ENCODE results near the gene FLNB. TPM values are rescaled to one million over a fixed set of nuclear protein-coding genes. Genes with fewer than 3 reads are reported as not detected.

Gene FLNB
- total and polyA plus RNA-seq, 2 of the 8 experiments (the other 6 are each of a cell fraction or from before 2014, with no cell fraction given): 72.3 to 118 TPM

- Histone ChIP-seq H3K23ac (ENCODE audit: insufficient read length) (no peak overlapping the region), H4K8ac (ENCODE audit: extremely low read depth, insufficient read depth, low read length) (no peak overlapping the region), H3K18ac (ENCODE audit: extremely low read depth, low read length) (no peak overlapping the region), H3K4me2 (ENCODE audit: insufficient read depth in 1 of 2, low read depth in 2 of 2, low read length in 2 of 2) (no peak overlapping the region), H3K27ac (ENCODE audit: low read depth, low read length) (no peak overlapping the region), H3K79me1 (ENCODE audit: low read depth, low read length) (no peaks in the 10 kb centered on the region), H3K27me3 (replicated peaks in 1 of 4; ENCODE audit: control insufficient read depth in 3 of 4, extremely low read depth in 1 of 4, insufficient read depth in 3 of 4, low read length in 3 of 4) (peaks cover 0 to 6% (median 2%) of the 10 kb centered on the region in 4 experiments; a peak in 2 of 7 replicates), H3K4ac (replicated peaks; ENCODE audit: insufficient read length, low read depth, low read length) (no peak overlapping the region), H2AFZ (ENCODE audit: low read length) (no peak overlapping the region), H3K9ac (replicated peaks in 1 of 4; ENCODE audit: extremely low read depth in 1 of 4, low read depth in 3 of 4, low read length in 3 of 4) (no peak overlapping the region), H2AK5ac (ENCODE audit: low read depth, low read length) (no peak overlapping the region), H2BK12ac (ENCODE audit: low read depth, low read length) (no peak overlapping the region), H3K56ac (replicated peaks; ENCODE audit: insufficient read length, low read depth, low read length) (no peak overlapping the region), H3K79me2 (ENCODE audit: control insufficient read depth in 1 of 2, insufficient read depth in 2 of 2, low read length in 2 of 2) (no peaks in the 10 kb centered on the region), H3K4me3 (ENCODE audit: extremely low read depth in 1 of 4, insufficient read depth in 2 of 4, low read depth in 3 of 4, low read length in 4 of 4) (no peak overlapping the region), H4K91ac (replicated peaks; ENCODE audit: insufficient read length, low read length) (no peak overlapping the region), H2BK20ac (ENCODE audit: low read length) (no peak overlapping the region), H4K5ac (ENCODE audit: insufficient read length, low read depth, low read length) (no peak overlapping the region), H3K36me3 (ENCODE audit: control insufficient read depth in 2 of 4, insufficient read depth in 4 of 4, low read length in 3 of 4) (no peaks in the 10 kb centered on the region), H2BK120ac (replicated peaks; ENCODE audit: low read depth, low read length) (no peak overlapping the region), H3K9me3 (ENCODE audit: insufficient read depth in 2 of 2, low read depth in 1 of 2, low read length in 1 of 2) (no peaks in the 10 kb centered on the region), H3K4me1 (replicated peaks in 1 of 4; ENCODE audit: control insufficient read depth in 3 of 4, insufficient read depth in 4 of 4, low read length in 3 of 4) (peaks cover 0 to 4% (median under 1%) of the 10 kb centered on the region in 4 experiments; a peak in 2 of 7 replicates), H4K20me1 (replicated peaks in 1 of 2; ENCODE audit: control insufficient read depth in 1 of 2, insufficient read depth in 2 of 2, low read length in 2 of 2) (no peaks in the 10 kb centered on the region), H3K23me2 (ENCODE audit: low read depth, low read length) (no peaks in the 10 kb centered on the region), H2BK5ac (ENCODE audit: low read depth, low read length) (no peak overlapping the region), H3K14ac (ENCODE audit: insufficient read length) (no peak overlapping the region), H2BK15ac (ENCODE audit: low read length) (no peak overlapping the region)
- no peak for TF ChIP-seq E2F6 (IDR thresholded peaks at IDR 0.05)
- no peak for TF ChIP-seq MAFK (IDR thresholded peaks at IDR 0.05; ENCODE audit: low read depth, low read length)
- FAIRE-seq (no peak), DNase-seq (ENCODE audit: low read depth in 1 of 2, low spot score in 2 of 2) (no peak)
- WGBS, 2 experiments (ENCODE audit: extremely low coverage in 1 of 2, insufficient coverage in 1 of 2, insufficient read length in 1 of 2, insufficient replicate concordance in 2 of 2, low coverage in 1 of 2, low lambda C conversion rate in 2 of 2, missing lambda C conversion rate in 1 of 2): 100% methylated on average over 1 of the region's 1 CpG; no CpG with 5 or more reads in 1 of the 2 experiments
- ChIA-PET POLR2A (ENCODE audit: partially characterized antibody) (interaction anchor here (0.7 kb wide), 1 partner anchor 161 kb away, joined by 3 read pairs; no protein-coding TSS in a partner anchor), CTCF (ENCODE audit: partially characterized antibody) (interaction anchor here (0.6 to 4.3 kb wide), 6 partner anchors 37 to 387 kb away, joined by 3 to 32 read pairs (median 4); partner anchors contain the start of genes HTD2 and RPP14)
Measured at GRCh38 chr3:58180940-58181587, 172.8 kb downstream of the FLNB start.
